HepG2 (cell line): ENCODE measurements around the gene TBCD. TPM values are rescaled to one million over a fixed set of nuclear protein-coding genes. Genes with fewer than 3 reads are reported as not detected.
A peak's percentile ranks its signal among the peaks of the same experiment; 100 is the strongest.

Experiments
- BHLHE40 ChIP-seq: IDR thresholded peaks from 2 replicates; pipeline ENCODE4 v1.6.1; 2011; ENCODE audit warnings: low read length, improper control_type of control experiment
- CBFB ChIP-seq: sonication (generic); formaldehyde crosslinking; IDR thresholded peaks from 2 replicates; pipeline ENCODE4 v1.4.0; 2020; ENCODE audit warnings: missing genetic modification reagents
- CBX5 ChIP-seq: sonication (generic); formaldehyde crosslinking; IDR thresholded peaks from 2 replicates; pipeline ENCODE4 v1.4.0; 2020; ENCODE audit warnings: missing genetic modification reagents, borderline replicate concordance
- ESRRA ChIP-seq: sonication (generic); formaldehyde crosslinking; IDR thresholded peaks from 2 replicates; pipeline ENCODE4 v1.5.1; 2020; ENCODE audit warnings: mild to moderate bottlenecking, low read depth, missing genetic modification reagents
- GATA4 ChIP-seq: sonication (generic); IDR thresholded peaks from 2 replicates; pipeline ENCODE4 v1.6.1; 2016; ENCODE audit warnings: antibody characterized with exemption, low read depth, borderline replicate concordance
- MTA1 ChIP-seq: sonication (generic); formaldehyde crosslinking; IDR thresholded peaks from 2 replicates; pipeline ENCODE4 v1.4.0; 2020; ENCODE audit warnings: missing genetic modification reagents, mild to moderate bottlenecking, borderline replicate concordance
- PITX1 ChIP-seq: sonication (generic); formaldehyde crosslinking; IDR thresholded peaks from 2 replicates; pipeline ENCODE4 v1.5.1; 2020; ENCODE audit warnings: mild to moderate bottlenecking, missing genetic modification reagents
- SATB2 ChIP-seq: sonication (generic); formaldehyde crosslinking; IDR thresholded peaks from 2 replicates; pipeline ENCODE4 v1.5.0; 2020; ENCODE audit warnings: missing genetic modification reagents
- SPEN ChIP-seq: sonication (generic); formaldehyde crosslinking; IDR thresholded peaks from 2 replicates; pipeline ENCODE4 v1.5.1; 2020; ENCODE audit warnings: low read depth, mild to moderate bottlenecking, missing genetic modification reagents
- STAT5B ChIP-seq: sonication (generic); formaldehyde crosslinking; IDR thresholded peaks from 2 replicates; pipeline ENCODE4 v1.4.0; 2020; ENCODE audit warnings: missing genetic modification reagents
- SYNCRIP ChIP-seq: fragments of 200-400 bp; formaldehyde crosslinking; IDR thresholded peaks from 2 replicates; pipeline ENCODE4 v1.6.1; 2018; ENCODE audit warnings: mild to moderate bottlenecking, low read depth, low read length; ENCODE audit not compliant: insufficient read depth
- XRCC5 ChIP-seq: fragments of 200-400 bp; formaldehyde crosslinking; optimal IDR thresholded peaks from 2 replicates; pipeline ENCODE3; 2017; ENCODE audit warnings: mild to moderate bottlenecking, low read length
- ZBTB20 ChIP-seq: sonication (generic); formaldehyde crosslinking; IDR thresholded peaks from 2 replicates; pipeline ENCODE4 v1.8.1; 2023; ENCODE audit warnings: missing genetic modification reagents, low read depth, mild to moderate bottlenecking, borderline replicate concordance
- ZNF10 ChIP-seq: sonication (generic); formaldehyde crosslinking; IDR thresholded peaks from 2 replicates; pipeline ENCODE4 v1.4.0; 2020; ENCODE audit warnings: mild to moderate bottlenecking, low read depth, missing genetic modification reagents, borderline replicate concordance
- ZNF138 ChIP-seq: sonication (generic); formaldehyde crosslinking; IDR thresholded peaks from 2 replicates; pipeline ENCODE4 v1.5.0; 2020; ENCODE audit warnings: mild to moderate bottlenecking, low read depth, missing genetic modification reagents
- ZNF235 ChIP-seq: sonication (generic); formaldehyde crosslinking; IDR thresholded peaks from 2 replicates; pipeline ENCODE4 v1.8.1; 2023; ENCODE audit warnings: mild to moderate bottlenecking, missing genetic modification reagents, borderline replicate concordance
- ZNF644 ChIP-seq: IDR thresholded peaks from 2 replicates; pipeline ENCODE4 v1.6.1; 2016; ENCODE audit warnings: low read depth
- ZNF788 ChIP-seq: sonication (generic); formaldehyde crosslinking; IDR thresholded peaks from 2 replicates; pipeline ENCODE4 v1.5.0; 2020; ENCODE audit warnings: mild to moderate bottlenecking, missing genetic modification reagents, borderline replicate concordance
- ZNF792 ChIP-seq: IDR thresholded peaks from 2 replicates; pipeline ENCODE4 v1.6.1; 2016
- ZSCAN21 ChIP-seq: sonication (generic); formaldehyde crosslinking; IDR thresholded peaks from 2 replicates; pipeline ENCODE4 v1.8.0; 2022; ENCODE audit warnings: mild to moderate bottlenecking, missing genetic modification reagents, moderate library complexity, borderline replicate concordance
- polyA plus RNA-seq, 8 experiments: library from polyadenylated mRNA; depleted of rRNA in 3 of 8; stranded (reverse) in 7 of 8; unstranded in 1 of 8; fragments of >200 nt; fragmentation: Illumina TruSeq in 4 of 8; extraction: Trizol in 4 of 8; gene quantifications; 2 replicates each; pipeline versions ENCODE4 v1.2.1 to v1.2.3, GENCODE V29; 2011 to 2016; ENCODE audit warnings: low read depth in 4 of 8, missing spikeins in 1 of 8, mixed read lengths in 1 of 8; ENCODE audit not compliant: insufficient read depth in 1 of 8
- total RNA-seq, 5 experiments: library from RNA; depleted of rRNA; stranded (reverse); fragments of >200 nt; fragmentation: Illumina TruSeq; extraction: Trizol; gene quantifications; 2 replicates each; pipeline ENCODE4 v1.2.3, GENCODE V29; 2016; ENCODE audit warnings: low read depth in 1 of 5
- TF ChIP-seq, protein P1 (sequence below): sonication (generic); formaldehyde crosslinking; IDR thresholded peaks from one replicate; pipeline ENCODE4 v1.5.1; 2020; ENCODE audit warnings: mild to moderate bottlenecking, missing genetic modification reagents; ENCODE audit errors: not compliant biosample characterization
- TF ChIP-seq, protein P2 (sequence below): sonication (generic); formaldehyde crosslinking; IDR thresholded peaks from 2 replicates; pipeline ENCODE4 v1.5.0; 2020; ENCODE audit warnings: missing genetic modification reagents

Gene TBCD
- total and polyA plus RNA-seq, 2 of the 13 experiments (the other 11 are each of a cell fraction or from before 2014, with no cell fraction given): 33.9 to 54.8 TPM

DNA sequence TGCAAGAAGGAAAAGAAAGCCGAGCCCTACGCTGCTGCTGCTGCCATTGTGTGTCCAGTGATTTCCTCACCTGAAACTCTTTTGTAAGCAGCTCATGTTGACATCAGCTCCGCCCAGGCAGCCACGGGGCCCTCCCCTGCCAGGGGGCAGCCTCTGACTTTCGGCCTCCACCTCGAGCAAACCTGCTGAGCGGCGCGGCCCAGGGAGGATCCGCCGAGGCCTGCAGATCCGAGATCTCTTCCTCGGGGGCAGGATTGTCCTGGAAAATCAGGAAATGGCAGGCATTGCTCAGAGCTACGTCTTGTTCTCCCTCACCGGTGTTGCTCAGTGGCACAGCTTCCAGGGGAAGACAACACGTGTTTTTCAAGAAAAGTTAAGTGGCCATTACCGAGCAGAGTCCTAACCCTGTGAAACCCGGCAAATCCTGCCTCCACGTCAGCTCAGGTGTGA, 123.6 kb downstream of the TBCD start (continued):
- TF ChIP-seq, protein P1, sequence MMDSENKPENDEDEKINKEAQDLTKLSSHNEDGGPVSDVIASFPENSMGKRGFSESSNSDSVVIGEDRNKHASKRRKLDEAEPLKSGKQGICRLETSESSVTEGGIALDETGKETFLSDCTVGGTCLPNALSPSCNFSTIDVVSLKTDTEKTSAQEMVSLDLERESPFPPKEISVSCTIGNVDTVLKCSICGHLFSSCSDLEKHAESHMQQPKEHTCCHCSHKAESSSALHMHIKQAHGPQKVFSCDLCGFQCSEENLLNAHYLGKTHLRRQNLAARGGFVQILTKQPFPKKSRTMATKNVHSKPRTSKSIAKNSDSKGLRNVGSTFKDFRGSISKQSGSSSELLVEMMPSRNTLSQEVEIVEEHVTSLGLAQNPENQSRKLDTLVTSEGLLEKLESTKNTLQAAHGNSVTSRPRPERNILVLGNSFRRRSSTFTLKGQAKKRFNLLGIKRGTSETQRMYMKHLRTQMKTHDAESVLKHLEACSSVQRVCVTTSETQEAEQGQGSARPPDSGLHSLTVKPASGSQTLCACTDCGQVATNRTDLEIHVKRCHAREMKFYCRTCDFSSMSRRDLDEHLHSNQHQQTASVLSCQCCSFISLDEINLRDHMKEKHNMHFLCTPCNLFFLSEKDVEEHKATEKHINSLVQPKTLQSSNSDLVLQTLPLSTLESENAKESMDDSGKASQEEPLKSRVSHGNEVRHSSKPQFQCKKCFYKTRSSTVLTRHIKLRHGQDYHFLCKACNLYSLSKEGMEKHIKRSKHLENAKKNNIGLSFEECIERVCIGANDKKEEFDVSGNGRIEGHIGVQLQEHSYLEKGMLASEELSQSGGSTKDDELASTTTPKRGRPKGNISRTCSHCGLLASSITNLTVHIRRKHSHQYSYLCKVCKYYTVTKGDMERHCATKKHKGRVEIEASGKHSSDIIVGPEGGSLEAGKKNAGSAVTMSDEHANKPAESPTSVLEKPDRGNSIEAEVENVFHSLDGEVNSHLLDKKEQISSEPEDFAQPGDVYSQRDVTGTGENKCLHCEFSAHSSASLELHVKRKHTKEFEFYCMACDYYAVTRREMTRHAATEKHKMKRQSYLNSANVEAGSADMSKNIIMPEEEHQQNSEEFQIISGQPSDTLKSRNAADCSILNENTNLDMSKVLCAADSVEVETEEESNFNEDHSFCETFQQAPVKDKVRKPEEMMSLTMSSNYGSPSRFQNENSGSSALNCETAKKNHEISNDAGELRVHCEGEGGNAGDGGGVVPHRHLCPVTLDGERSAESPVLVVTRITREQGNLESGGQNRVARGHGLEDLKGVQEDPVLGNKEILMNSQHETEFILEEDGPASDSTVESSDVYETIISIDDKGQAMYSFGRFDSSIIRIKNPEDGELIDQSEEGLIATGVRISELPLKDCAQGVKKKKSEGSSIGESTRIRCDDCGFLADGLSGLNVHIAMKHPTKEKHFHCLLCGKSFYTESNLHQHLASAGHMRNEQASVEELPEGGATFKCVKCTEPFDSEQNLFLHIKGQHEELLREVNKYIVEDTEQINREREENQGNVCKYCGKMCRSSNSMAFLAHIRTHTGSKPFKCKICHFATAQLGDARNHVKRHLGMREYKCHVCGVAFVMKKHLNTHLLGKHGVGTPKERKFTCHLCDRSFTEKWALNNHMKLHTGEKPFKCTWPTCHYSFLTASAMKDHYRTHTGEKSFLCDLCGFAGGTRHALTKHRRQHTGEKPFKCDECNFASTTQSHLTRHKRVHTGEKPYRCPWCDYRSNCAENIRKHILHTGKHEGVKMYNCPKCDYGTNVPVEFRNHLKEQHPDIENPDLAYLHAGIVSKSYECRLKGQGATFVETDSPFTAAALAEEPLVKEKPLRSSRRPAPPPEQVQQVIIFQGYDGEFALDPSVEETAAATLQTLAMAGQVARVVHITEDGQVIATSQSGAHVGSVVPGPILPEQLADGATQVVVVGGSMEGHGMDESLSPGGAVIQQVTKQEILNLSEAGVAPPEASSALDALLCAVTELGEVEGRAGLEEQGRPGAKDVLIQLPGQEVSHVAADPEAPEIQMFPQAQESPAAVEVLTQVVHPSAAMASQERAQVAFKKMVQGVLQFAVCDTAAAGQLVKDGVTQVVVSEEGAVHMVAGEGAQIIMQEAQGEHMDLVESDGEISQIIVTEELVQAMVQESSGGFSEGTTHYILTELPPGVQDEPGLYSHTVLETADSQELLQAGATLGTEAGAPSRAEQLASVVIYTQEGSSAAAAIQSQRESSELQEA (CRISPR knock-in tag): no peak
- TF ChIP-seq ZSCAN21: no peak
- TF ChIP-seq GATA4: no peak
- no peak for TF ChIP-seq ZNF10 (CRISPR knock-in tag)
- no peak for TF ChIP-seq STAT5B (CRISPR knock-in tag)
- TF ChIP-seq ESRRA (CRISPR knock-in tag): no peak
- TF ChIP-seq ZNF138: no peak
- TF ChIP-seq SPEN: peak; percentile 29; the same call in 1 of the 2 replicates
- TF ChIP-seq SYNCRIP: no peak
- no peak for TF ChIP-seq CBX5
- no peak for TF ChIP-seq CBFB (CRISPR knock-in tag)
- TF ChIP-seq, protein P2, sequence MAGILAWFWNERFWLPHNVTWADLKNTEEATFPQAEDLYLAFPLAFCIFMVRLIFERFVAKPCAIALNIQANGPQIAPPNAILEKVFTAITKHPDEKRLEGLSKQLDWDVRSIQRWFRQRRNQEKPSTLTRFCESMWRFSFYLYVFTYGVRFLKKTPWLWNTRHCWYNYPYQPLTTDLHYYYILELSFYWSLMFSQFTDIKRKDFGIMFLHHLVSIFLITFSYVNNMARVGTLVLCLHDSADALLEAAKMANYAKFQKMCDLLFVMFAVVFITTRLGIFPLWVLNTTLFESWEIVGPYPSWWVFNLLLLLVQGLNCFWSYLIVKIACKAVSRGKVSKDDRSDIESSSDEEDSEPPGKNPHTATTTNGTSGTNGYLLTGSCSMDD: no peak
- TF ChIP-seq PITX1 (CRISPR knock-in tag): no peak
- TF ChIP-seq MTA1 (CRISPR knock-in tag): 0 out of 2 replicates have a peak, but pooled peaks have one; percentile 27
- no peak for TF ChIP-seq BHLHE40
- TF ChIP-seq SATB2 (CRISPR knock-in tag): no peak
- no peak for TF ChIP-seq ZNF788 (CRISPR knock-in tag)
- peak; percentile 31 for TF ChIP-seq XRCC5
- no peak for TF ChIP-seq ZNF235 (CRISPR knock-in tag)
- TF ChIP-seq ZNF644 (CRISPR knock-in tag): no peak
- TF ChIP-seq ZNF792 (CRISPR knock-in tag): no peak
- TF ChIP-seq ZBTB20 (CRISPR knock-in tag): no peak
